Measurements from ENCODE around the gene ZNF557. TPM values are rescaled to one million over a fixed set of nuclear protein-coding genes. Genes with fewer than 3 reads are reported as not detected.

ZNF557 gene
- total and polyA plus RNA-seq, 7 donors, result 0.82 to 5.7 (median 3.2) TPM

GRCh38 chr19:7088999-7089398 lies 19.5 kb downstream of the ZNF557 start:
- intact Hi-C loops (cut with DNase I), result no loop called here
- 93 to 96% (median 96%) methylated on average over 6 of the region's 6 CpGs for WGBS, 3 donors
- H3K9me3 ChIP-seq, result peaks cover 62% of the 10 kb centered on the region

GRCh38 chr19:7098096-7098495 lies 28.6 kb downstream of the ZNF557 start:
- H3K4me1 ChIP-seq, result peaks cover 5% of the 10 kb centered on the region
- peaks cover 7% of the 10 kb centered on the region for H3K9me3 ChIP-seq
- H3K27me3 ChIP-seq (ENCODE audit: insufficient read depth in 3 of 3, low read length in 2 of 3), result no peaks in the 10 kb centered on the region
- ATAC-seq (no peak), DNase-seq (no peak)
- H3K4me3 ChIP-seq, result peak overlapping the region; percentile 89
- H3K27ac ChIP-seq, result peak overlapping the region; percentile 97
- intact Hi-C loops (cut with DNase I), result no loop called here
- H3K36me3 ChIP-seq (ENCODE audit: insufficient read depth in 1 of 2, low read depth in 1 of 2), result no peaks in the 10 kb centered on the region
- 95 to 99% (median 96%) methylated on average over 3 of the region's 3 CpGs for WGBS, 3 donors
- TF ChIP-seq, protein P1, sequence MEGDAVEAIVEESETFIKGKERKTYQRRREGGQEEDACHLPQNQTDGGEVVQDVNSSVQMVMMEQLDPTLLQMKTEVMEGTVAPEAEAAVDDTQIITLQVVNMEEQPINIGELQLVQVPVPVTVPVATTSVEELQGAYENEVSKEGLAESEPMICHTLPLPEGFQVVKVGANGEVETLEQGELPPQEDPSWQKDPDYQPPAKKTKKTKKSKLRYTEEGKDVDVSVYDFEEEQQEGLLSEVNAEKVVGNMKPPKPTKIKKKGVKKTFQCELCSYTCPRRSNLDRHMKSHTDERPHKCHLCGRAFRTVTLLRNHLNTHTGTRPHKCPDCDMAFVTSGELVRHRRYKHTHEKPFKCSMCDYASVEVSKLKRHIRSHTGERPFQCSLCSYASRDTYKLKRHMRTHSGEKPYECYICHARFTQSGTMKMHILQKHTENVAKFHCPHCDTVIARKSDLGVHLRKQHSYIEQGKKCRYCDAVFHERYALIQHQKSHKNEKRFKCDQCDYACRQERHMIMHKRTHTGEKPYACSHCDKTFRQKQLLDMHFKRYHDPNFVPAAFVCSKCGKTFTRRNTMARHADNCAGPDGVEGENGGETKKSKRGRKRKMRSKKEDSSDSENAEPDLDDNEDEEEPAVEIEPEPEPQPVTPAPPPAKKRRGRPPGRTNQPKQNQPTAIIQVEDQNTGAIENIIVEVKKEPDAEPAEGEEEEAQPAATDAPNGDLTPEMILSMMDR (IDR thresholded peaks at IDR 0.05), result no peak

More at GRCh38 chr19:7088999-7089398, 19.5 kb downstream of the ZNF557 start:
- Histone ChIP-seq H3K27me3 (ENCODE audit: insufficient read depth in 3 of 3, low read length in 2 of 3) (no peaks in the 10 kb centered on the region), H3K4me3 (no peak overlapping the region), H3K36me3 (ENCODE audit: insufficient read depth in 1 of 2, low read depth in 1 of 2) (peaks cover 22 to 38% of the 10 kb centered on the region in 2 donors), H3K4me1 (no peaks in the 10 kb centered on the region), H3K27ac (no peak overlapping the region)
- TF ChIP-seq, protein P1 (IDR thresholded peaks at IDR 0.05), result no peak
- ATAC-seq (no peak), DNase-seq (no peak)

DNA sequence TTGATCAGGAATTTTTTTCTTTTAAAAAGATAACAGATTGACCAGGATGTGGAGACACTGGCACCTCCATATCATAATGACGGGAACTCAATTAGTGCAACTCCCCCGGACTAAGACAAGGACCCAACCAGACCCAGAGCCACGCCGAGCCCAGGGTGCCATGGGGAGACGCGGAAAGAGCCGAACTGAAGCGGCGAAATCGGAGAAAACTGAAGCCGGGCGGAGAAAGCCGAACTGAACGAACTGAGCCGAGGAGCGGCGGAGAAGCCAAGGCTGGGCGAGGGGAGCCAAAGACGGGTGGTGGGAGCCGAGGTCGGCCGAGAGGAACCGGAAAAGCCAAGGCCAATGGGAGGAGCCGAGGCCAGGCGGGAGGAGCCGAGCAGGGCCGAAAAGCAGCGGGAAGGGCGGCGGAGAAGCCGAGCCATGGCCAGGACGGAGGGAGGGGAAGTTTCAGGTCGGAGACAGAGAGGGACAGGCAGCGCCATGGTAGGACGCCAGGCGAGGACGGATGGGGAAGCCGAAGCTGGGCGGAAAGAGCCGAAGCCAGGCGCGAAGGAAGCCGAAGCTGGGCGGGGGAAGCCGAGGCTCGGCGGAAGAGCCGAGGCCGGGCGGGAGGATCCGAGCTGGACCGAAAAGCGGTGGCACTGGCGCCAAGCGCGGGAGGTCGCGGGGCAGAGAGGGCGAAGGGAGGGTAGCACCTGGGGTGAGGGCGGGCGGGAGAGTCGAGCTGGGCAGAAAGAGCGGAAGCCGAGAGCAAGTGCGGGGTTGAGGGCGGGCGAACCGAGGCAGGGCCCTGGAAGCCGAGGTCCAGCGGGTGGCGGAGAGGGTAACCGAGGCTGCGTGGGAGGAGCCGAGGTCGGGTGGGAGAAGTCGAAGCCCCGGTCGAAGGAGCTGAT lies 29.4 kb downstream of the ZNF557 start:
- intact Hi-C loops (cut with DNase I), result no loop called here
- no peaks in the 10 kb centered on the region for H3K36me3 ChIP-seq (ENCODE audit: insufficient read depth in 1 of 2, low read depth in 1 of 2)
- ATAC-seq, result peak; percentile 95 to 98 (median 96)
- H3K9me3 ChIP-seq, result peaks cover 7% of the 10 kb centered on the region
- DNase-seq, result peak; percentile 93 to 97
- H3K4me1 ChIP-seq, result peaks cover 5% of the 10 kb centered on the region
- H3K27ac ChIP-seq, result peak overlapping the region; percentile 97
- TF ChIP-seq, protein P1 (IDR thresholded peaks at IDR 0.05), result no peak
- peak overlapping the region; percentile 89 for H3K4me3 ChIP-seq
- no peaks in the 10 kb centered on the region for H3K27me3 ChIP-seq (ENCODE audit: insufficient read depth in 3 of 3, low read length in 2 of 3)
- 0 to 1% (median 1%) methylated on average over 77 to 78 of the region's 78 CpGs for WGBS, 3 donors

DNA sequence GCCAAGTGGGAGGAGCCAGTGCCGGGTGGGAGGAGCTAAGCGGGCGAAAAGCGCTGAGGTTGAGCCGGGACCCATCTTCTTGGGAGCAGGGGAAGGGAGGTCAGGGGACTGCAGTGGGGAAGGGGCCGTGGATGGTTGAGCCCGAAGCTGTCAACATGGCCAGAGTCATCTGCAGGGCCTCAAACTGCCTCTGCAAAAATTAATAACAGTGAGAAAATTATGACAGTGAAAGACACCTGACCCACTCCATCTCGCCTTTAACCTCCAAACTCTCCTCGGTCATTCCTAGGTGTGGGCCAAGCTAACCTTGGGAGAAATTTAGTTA lies 30.1 kb downstream of the ZNF557 start:
- TF ChIP-seq, protein P1 (IDR thresholded peaks at IDR 0.05), result no peak
- peaks cover 5% of the 10 kb centered on the region for H3K4me1 ChIP-seq
- H3K27ac ChIP-seq, result peak overlapping the region; percentile 97
- no peaks in the 10 kb centered on the region for H3K36me3 ChIP-seq (ENCODE audit: insufficient read depth in 1 of 2, low read depth in 1 of 2)
- H3K9me3 ChIP-seq, result peaks cover 7% of the 10 kb centered on the region
- intact Hi-C loops (cut with DNase I), result no loop called here
- no peaks in the 10 kb centered on the region for H3K27me3 ChIP-seq (ENCODE audit: insufficient read depth in 3 of 3, low read length in 2 of 3)
- WGBS, 3 donors, result 10 to 13% (median 11%) methylated on average over 9 of the region's 9 CpGs
- H3K4me3 ChIP-seq, result peak overlapping the region; percentile 89
- DNase-seq (no peak), ATAC-seq (no peak)
